GM18502 (cell line): Measurements from ENCODE around the gene SLC6A13.

ENCODE experiments used
- ATAC-seq: cut with Tn5 transposase; IDR thresholded peaks from one replicate; pipeline ENCODE4 v1.9.1; 2021; ENCODE audit warnings: mild to moderate bottlenecking; ENCODE audit not compliant: unreplicated experiment, poor library complexity

The SLC6A13 gene

DNA sequence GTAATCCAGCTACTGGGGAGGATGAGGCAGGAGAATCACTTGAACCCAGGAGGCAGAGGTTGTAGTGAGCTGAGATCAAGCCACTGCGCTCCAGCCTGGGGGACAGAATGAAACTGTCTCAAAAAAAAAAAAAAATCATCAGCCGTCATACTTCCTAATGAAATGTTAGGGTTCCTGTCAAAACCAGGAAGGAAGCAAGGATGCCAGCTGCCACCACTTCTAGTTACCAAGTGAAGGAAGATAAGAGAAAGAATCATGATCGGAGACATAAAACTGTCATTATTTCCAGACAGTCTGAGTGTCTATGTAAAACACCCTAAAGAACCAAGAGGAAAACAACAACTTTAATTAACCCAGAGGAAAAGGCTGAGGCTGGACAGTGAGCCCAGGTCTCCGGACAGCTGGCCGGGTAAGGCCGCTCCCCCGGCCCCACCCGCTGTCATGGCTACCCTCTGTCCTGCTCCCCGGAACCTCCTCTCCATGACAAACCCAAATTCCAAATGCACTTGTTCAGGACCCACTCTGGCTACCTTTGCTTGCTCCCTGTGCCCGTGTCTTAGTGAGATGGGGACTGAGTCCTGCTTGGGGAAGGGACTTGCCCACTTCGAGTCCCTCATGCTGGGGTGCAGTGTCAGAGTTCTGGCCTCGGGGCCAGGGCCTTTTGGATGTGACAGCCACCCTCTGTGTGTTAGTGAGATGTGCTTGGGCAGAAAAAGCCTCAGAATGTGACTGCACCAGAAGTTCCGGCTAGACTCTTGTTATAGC lies 77.6 kb downstream of the SLC6A13 start:
- ATAC-seq = no peak

- ATAC-seq = no peak
These were observed 80.2 kb downstream of the SLC6A13 start for GRCh38 chr12:182381-182892.

DNA sequence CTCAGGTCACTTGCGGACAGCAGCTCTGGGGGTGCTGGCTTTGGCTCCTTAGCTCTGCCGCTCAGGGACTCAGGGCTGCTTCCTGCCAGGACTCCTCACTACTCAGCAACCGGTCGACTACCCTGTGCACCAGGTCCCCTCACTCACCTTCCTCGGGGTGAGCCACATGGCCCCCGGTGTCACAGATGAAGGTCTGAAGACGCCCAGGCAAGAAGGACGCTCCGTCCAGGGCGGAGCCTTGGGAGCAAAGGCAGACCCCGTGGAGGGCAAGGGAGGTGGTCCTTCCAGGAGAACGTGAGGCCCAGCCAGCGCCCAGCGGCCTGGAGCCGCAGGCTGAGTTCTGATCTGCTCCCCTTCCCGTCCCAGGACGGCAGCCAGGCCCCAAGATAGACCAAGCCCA lies 80.7 kb downstream of the SLC6A13 start:
- ATAC-seq = no peak

GRCh38 chr12:180445-180844 lies 82.2 kb downstream of the SLC6A13 start:
- ATAC-seq = no peak

DNA sequence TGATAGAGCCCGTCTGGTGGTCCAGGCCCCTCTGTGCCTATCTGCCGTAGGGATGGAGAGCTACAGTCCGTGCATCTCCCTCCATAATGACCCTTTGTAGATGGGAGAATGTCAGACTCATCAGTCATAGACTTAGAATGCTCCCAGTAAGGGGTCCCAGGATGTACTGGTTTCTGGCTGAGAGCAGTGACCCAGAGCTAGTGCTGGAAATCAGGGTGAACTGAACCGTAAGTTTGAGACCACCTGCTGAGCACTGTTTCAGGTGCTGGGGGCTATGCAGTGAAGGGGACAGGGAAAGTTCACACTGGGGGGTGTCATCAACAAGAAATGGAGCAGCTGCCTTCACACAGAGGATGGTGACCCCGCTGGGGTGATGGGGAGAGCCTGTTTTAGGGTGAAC lies 82.8 kb downstream of the SLC6A13 start:
- no peak for ATAC-seq

- ATAC-seq = no peak
These were observed 83.3 kb downstream of the SLC6A13 start for GRCh38 chr12:179131-179884.

GRCh38 chr12:178829-179109 lies 83.9 kb downstream of the SLC6A13 start:
- no peak for ATAC-seq

GRCh38 chr12:177980-178828 lies 84.4 kb downstream of the SLC6A13 start:
- ATAC-seq = no peak

DNA sequence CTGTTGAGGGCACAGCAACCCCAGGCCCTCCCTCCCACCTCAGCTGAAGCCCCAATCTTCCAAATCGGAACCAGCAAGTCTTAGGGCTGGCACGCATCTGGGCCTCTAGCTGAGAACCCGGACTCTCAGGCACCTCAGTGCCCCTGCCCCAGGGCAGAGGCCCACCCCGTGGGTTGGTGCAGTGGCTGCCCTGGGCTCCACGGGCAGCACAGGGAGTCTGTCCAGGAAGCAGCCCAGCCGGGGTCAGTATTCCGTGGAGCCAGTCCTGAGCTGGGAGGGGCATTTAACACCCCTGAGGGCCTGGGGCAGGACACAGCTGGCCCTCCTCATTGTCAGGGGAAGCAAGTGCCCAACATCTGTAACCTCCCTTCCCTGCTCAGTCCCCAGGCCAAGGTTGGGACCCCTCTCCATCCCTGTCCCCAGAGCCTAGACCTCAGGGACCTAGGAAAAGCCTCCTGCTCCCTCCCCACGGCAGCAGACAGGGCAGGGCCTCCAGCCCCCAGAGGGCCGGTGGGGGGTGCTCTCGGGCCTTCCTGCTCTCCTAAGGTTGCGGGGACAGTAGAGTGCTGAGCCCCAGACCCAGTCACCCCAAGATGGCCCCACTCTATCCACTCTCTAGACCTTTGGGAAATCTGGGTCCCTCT lies 85.2 kb downstream of the SLC6A13 start:
- ATAC-seq = no peak

GRCh38 chr12:176321-177181 lies 86.1 kb downstream of the SLC6A13 start:
- ATAC-seq = no peak

DNA sequence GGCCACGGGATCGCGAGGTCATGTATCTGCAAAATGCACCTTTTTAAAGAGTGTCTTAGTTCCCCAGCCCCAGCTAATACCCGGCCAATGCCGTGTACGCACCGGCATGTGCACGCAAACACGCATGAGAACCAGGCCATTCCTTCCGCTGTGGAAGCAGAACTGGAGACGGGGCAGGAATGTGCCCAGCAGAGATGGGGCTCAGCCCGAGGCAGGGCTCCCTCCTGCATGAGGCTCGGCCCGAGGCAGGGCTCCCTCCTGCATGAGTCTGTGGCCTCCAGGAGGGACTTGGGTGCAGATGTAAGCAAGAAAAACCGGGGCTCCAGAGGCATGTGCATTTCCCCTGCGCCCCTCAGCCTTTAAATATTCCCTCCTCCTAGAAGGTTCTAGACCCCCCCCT lies 86.9 kb downstream of the SLC6A13 start:
- no peak for ATAC-seq

DNA sequence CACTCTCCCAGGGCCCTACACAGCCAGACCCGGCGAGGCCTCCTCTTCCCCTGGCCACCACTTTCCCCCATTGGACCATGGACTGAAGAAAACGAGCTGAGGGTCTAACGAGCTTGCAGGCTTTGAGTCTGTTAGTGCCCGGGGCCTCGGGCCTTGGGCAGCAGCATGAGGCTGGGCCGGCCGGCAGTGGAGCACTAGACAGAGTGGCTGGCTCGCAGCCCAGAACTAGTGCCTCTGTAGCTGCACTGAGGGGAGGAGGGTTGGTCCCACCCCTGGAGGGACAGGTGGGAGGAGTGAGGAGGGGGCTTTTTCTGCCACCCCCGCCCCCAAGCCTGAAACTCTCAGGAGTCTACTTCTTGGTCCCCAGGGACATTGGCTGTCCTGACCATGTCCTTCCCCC lies 87.4 kb downstream of the SLC6A13 start:
- ATAC-seq = no peak

- ATAC-seq = no peak
These were observed 88.0 kb downstream of the SLC6A13 start for GRCh38 chr12:174596-174995.

DNA sequence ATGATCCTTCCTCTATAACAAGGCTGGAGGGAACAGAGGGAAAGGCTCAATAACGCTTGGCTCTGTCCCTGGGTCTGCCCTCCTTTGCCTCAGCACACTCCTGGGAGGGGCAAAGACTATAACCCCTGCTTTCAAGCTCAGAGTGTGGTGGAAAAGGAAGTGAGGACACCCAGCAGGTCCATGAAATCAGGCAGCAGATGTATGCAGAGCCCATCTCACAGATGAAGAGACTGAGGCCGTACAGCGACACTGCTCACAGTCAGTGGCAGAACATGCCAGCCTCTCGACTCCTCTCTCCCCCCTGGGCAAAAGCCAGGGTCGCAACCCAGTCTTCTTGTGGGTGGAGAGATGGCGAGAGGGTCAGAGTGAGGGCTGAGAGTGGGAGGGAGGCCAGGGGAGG lies 88.5 kb downstream of the SLC6A13 start:
- ATAC-seq = no peak

- no peak for ATAC-seq
These were observed 89.9 kb downstream of the SLC6A13 start for GRCh38 chr12:172732-173161.

GRCh38 chr12:171743-172676 lies 90.6 kb downstream of the SLC6A13 start:
- no peak for ATAC-seq

DNA sequence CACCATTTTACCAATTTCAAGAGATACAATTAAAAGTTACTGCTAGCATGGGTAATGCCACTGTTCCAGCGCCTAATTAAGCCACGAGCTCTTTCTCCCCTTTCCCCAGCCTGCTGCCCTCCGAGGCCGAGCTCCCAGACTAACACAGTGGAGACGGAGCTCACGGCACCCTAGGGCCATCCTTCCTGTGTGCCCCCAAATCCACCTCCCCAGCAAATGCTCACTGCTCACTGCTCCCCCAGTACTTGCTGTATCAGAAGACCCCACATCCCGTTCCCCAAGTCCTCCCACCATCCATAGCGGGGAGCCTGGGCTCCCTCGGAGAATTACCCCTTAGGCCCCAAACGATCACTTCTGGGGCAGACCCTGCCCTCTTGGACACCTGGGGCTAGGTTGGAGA lies 91.4 kb downstream of the SLC6A13 start:
- no peak for ATAC-seq
